Natural killer cell (primary cell): ENCODE data around the gene FIGNL2. TPM values are rescaled to one million over a fixed set of nuclear protein-coding genes. Genes with fewer than 3 reads are reported as not detected.

Experiments used
- ATAC-seq, 3 donors: fragments of 150-1000 bp in 2 of 3; fragments of 200-7000 bp in 1 of 3; cut with Tn5 transposase; 1 replicate in 1 of 3; 2 replicates in 2 of 3; pipeline ENCODE4 v1.10.0; 2021; ENCODE audit warnings: mild to moderate bottlenecking in 2 of 3, moderate library complexity in 2 of 3
- DNase-seq, 2 donors: peaks; one replicate each; pipeline versions ENCODE4 v3.0.0 to v3.0.0-alpha.2; 2013 to 2021; ENCODE audit warnings: mixed read lengths in 1 of 2
- H3K27ac ChIP-seq: one replicate; pipeline ENCODE4 v1.5.1; 2013; ENCODE audit warnings: mild to moderate bottlenecking, low read length
- H3K27me3 ChIP-seq: one replicate; pipeline ENCODE4 v1.6.1; 2013; ENCODE audit warnings: low read length; ENCODE audit not compliant: control insufficient read depth, insufficient read depth
- H3K36me3 ChIP-seq: one replicate; pipeline ENCODE4 v1.6.1; 2013; ENCODE audit warnings: low read length; ENCODE audit not compliant: control insufficient read depth, insufficient read depth
- H3K4me1 ChIP-seq: one replicate; pipeline ENCODE4 v1.6.1; 2013; ENCODE audit warnings: low read length; ENCODE audit not compliant: control insufficient read depth, insufficient read depth
- H3K4me3 ChIP-seq: one replicate; pipeline ENCODE4 v1.5.1; 2013; ENCODE audit warnings: low read length
- H3K9me3 ChIP-seq: one replicate; pipeline ENCODE4 v1.6.1; 2013; ENCODE audit warnings: low read length; ENCODE audit not compliant: control insufficient read depth, insufficient read depth
- H3K27ac Mint-ChIP-seq, 2 donors: one replicate each; pipeline ENCODE4 v1.8.0; 2022; ENCODE audit warnings: mild to moderate bottlenecking in 2 of 2, mixed read lengths in 2 of 2, moderate library complexity in 1 of 2
- H3K27me3 Mint-ChIP-seq, 2 donors: one replicate each; pipeline ENCODE4 v1.8.0; 2022; ENCODE audit warnings: low read depth in 2 of 2, mixed read lengths in 2 of 2
- H3K36me3 Mint-ChIP-seq: one replicate; pipeline ENCODE4 v1.8.0; 2022; ENCODE audit warnings: mixed read lengths
- H3K4me1 Mint-ChIP-seq, 2 donors: one replicate each; pipeline ENCODE4 v1.8.0; 2022; ENCODE audit warnings: mixed read lengths in 2 of 2
- H3K4me3 Mint-ChIP-seq: one replicate; pipeline ENCODE4 v1.8.0; 2022; ENCODE audit warnings: mild to moderate bottlenecking, moderate library complexity, mixed read lengths
- H3K9me3 Mint-ChIP-seq, 2 donors: one replicate each; pipeline ENCODE4 v1.8.0; 2022; ENCODE audit warnings: mixed read lengths in 2 of 2
- WGBS: methylation state at CpG from one replicate; pipeline ENCODE4 v1.1.7; 2013; ENCODE audit warnings: missing lambda C conversion rate; ENCODE audit not compliant: insufficient coverage; 5-methylcytosine and 5-hydroxymethylcytosine counted together
- intact Hi-C: fragments of 100-400 bp; cut with micrococcal nuclease; formaldehyde crosslinking; loops from one replicate; pipeline ENCODE4 v1.14.2; 2022
- total RNA-seq, 4 donors: library from RNA; stranded (reverse); fragments of 120-200 nt in 1 of 4; gene quantifications; one replicate each; pipeline versions ENCODE4 v1.2.3 to v1.2.4, GENCODE V29; 2013 to 2022
- TF ChIP-seq, protein P1 (sequence below): fragments of 200-600 bp; IDR thresholded peaks from one replicate; pipeline ENCODE4 v1.8.0; 2022; ENCODE audit warnings: antibody characterized with exemption

Gene FIGNL2
- total RNA-seq, 3 donors from 2014 or later (not counting 1 experiment from before 2014, with no cell fraction given), result 1.4 to 1.6 (median 1.5) TPM

DNA sequence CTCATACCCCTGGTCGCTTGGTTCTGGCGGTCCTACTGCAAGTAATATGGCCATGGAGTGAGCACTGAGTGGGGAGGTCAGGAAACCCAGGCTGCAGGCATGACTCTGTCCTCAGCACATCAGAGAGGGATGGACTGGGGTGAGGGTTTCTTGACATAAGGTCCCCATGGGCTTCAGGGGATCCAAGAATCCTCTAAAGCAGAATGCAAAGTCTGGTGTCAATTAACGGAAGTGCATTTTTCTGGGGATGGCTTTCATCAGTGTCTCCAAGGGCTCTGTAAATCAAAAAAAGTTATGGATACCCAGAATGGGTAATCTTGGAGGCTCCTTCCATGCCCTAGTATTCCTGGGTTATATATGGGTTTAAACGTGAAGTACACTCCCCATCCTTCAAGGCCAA lies 3.7 kb downstream of the FIGNL2 start:
- H3K27ac ChIP-seq, result no peak overlapping the region
- Mint-ChIP-seq H3K27ac (no peak overlapping the region), H3K4me1 (peaks cover 0 to 15% of the 10 kb centered on the region in 2 donors), H3K9me3 (no peaks in the 10 kb centered on the region), H3K36me3 (no peaks in the 10 kb centered on the region), H3K4me3 (no peak overlapping the region), H3K27me3 (peaks cover 22 to 34% of the 10 kb centered on the region in 2 donors)
- H3K27me3 ChIP-seq, result peaks cover 28% of the 10 kb centered on the region
- H3K4me3 ChIP-seq, result no peak overlapping the region
- TF ChIP-seq, protein P1, sequence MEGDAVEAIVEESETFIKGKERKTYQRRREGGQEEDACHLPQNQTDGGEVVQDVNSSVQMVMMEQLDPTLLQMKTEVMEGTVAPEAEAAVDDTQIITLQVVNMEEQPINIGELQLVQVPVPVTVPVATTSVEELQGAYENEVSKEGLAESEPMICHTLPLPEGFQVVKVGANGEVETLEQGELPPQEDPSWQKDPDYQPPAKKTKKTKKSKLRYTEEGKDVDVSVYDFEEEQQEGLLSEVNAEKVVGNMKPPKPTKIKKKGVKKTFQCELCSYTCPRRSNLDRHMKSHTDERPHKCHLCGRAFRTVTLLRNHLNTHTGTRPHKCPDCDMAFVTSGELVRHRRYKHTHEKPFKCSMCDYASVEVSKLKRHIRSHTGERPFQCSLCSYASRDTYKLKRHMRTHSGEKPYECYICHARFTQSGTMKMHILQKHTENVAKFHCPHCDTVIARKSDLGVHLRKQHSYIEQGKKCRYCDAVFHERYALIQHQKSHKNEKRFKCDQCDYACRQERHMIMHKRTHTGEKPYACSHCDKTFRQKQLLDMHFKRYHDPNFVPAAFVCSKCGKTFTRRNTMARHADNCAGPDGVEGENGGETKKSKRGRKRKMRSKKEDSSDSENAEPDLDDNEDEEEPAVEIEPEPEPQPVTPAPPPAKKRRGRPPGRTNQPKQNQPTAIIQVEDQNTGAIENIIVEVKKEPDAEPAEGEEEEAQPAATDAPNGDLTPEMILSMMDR, result no peak
- no peaks in the 10 kb centered on the region for H3K9me3 ChIP-seq
- peaks cover 21% of the 10 kb centered on the region for H3K4me1 ChIP-seq
- no peak for ATAC-seq
- intact Hi-C loops, result no loop called here
- H3K36me3 ChIP-seq, result no peaks in the 10 kb centered on the region
- WGBS, result 94% methylated on average over 4 of the region's 4 CpGs
- DNase-seq, result no peak

DNA sequence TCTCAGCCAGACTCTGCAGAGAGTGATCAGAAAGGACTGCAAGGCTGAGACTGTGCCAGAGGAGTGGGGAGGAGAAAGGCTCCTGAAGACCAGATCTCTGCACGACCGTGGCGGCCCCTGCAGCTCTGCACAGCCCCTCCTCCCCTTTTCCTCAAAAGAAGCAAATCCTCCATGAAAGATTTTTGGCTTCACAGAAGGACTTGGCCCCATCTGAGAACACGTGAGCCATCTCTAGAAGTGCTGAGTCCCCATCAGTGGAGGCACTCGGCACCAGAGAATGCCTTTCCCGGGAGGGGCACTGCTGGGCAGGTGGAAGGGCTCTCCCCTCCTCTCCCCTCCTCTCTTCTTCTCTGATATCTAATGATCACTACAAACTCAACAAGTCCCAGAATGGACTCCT lies 6.8 kb downstream of the FIGNL2 start:
- no peak overlapping the region for H3K4me3 Mint-ChIP-seq
- Histone ChIP-seq H3K4me3 (no peak overlapping the region), H3K27ac (no peak overlapping the region), H3K9me3 (no peaks in the 10 kb centered on the region), H3K27me3 (peaks cover 17% of the 10 kb centered on the region), H3K4me1 (peaks cover 8% of the 10 kb centered on the region), H3K36me3 (no peaks in the 10 kb centered on the region)
- H3K4me1 Mint-ChIP-seq, result peaks cover 0 to 8% of the 10 kb centered on the region in 2 donors
- WGBS, result 83% methylated on average over 6 of the region's 6 CpGs
- TF ChIP-seq, protein P1, result no peak
- H3K27me3 Mint-ChIP-seq, result peaks cover 32 to 40% of the 10 kb centered on the region in 2 donors
- DNase-seq (no peak), ATAC-seq (no peak)
- H3K27ac Mint-ChIP-seq, result no peak overlapping the region
- no peaks in the 10 kb centered on the region for H3K9me3 Mint-ChIP-seq
- no peaks in the 10 kb centered on the region for H3K36me3 Mint-ChIP-seq
- intact Hi-C loops, result no loop called here

DNA sequence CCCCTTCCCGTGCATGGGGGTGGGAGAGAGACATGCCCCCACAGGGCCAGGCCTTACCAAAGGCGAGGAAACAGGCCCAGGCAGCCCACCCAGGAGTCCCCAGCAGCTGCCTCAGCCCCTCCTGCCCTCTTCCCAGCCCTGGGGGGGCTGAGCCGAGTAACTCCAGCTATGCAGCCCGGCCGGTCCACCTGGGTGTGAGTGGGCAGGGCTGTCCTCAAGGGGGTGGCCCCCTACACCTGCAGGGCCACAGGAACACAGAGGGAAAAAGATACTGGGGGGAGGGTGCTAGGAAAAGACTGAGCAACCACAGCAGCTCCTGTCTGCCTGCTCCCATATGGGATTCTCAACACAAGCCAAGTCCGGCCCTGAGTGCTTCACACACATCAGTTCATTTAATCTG lies 7.6 kb downstream of the FIGNL2 start:
- ATAC-seq (no peak), DNase-seq (no peak)
- Mint-ChIP-seq H3K4me3 (no peak overlapping the region), H3K36me3 (no peaks in the 10 kb centered on the region), H3K4me1 (peaks cover 0 to 2% of the 10 kb centered on the region in 2 donors), H3K27ac (no peak overlapping the region), H3K27me3 (peaks cover 24 to 35% of the 10 kb centered on the region in 2 donors), H3K9me3 (no peaks in the 10 kb centered on the region)
- Histone ChIP-seq H3K4me1 (no peaks in the 10 kb centered on the region), H3K9me3 (no peaks in the 10 kb centered on the region), H3K36me3 (no peaks in the 10 kb centered on the region), H3K27ac (no peak overlapping the region), H3K27me3 (peaks cover 11% of the 10 kb centered on the region), H3K4me3 (no peak overlapping the region)
- TF ChIP-seq, protein P1, result no peak
- 81% methylated on average over 6 of the region's 6 CpGs for WGBS
- intact Hi-C loops, result no loop called here

DNA sequence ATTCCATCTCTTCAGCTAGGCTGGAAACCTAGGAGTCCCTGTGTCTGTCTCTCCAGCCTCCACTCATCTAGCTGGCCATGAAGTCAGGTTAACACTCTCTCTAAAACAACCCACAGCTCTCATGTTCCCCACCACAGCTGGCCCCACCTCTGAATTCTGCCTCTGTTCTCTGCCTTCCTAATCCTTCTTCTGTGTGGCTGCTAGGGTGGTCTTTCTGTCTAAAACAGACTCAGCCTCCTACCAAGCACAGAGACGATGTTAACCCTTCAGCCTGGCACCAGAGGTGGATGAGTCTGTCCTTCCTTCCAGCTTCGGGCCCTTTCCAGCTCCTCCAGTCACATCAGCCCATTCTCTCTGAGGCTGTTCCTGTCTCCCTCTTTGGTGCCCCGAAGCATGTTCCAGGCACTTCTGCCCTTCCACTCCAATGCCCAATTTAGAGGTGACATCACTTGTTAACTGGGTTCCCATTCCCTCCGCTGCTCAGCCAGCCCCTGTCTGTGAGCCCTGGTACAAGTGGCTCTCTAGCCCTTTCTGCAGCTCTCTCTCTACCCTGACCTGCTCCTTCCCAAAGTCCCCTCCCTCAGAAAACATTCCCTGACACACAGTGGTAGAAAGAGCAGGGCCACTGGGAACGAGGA lies 9.1 kb downstream of the FIGNL2 start:
- Mint-ChIP-seq H3K27ac (no peak overlapping the region), H3K4me1 (no peaks in the 10 kb centered on the region), H3K9me3 (no peaks in the 10 kb centered on the region), H3K27me3 (peaks cover 21 to 22% of the 10 kb centered on the region in 2 donors), H3K4me3 (no peak overlapping the region), H3K36me3 (no peaks in the 10 kb centered on the region)
- no peaks in the 10 kb centered on the region for H3K9me3 ChIP-seq
- H3K4me3 ChIP-seq, result no peak overlapping the region
- no peak for ATAC-seq
- intact Hi-C loops, result no loop called here
- H3K27ac ChIP-seq, result no peak overlapping the region
- 86% methylated on average over 5 of the region's 5 CpGs for WGBS
- no peaks in the 10 kb centered on the region for H3K4me1 ChIP-seq
- H3K36me3 ChIP-seq, result no peaks in the 10 kb centered on the region
- TF ChIP-seq, protein P1, result no peak
- peaks cover 4% of the 10 kb centered on the region for H3K27me3 ChIP-seq
- no peak for DNase-seq
